Activated naive CD4-positive, alpha-beta T cell treated with anti-CD3 and anti-CD28 coated beads for 36 hours (primary cell): Measurements from ENCODE around the gene NFKB1. TPM values are rescaled to one million over a fixed set of nuclear protein-coding genes. Genes with fewer than 3 reads are reported as not detected.
A peak's percentile ranks its signal among the peaks of the same experiment; 100 is the strongest.

Experiments
- CTCF ChIA-PET: fragments of 350-600 bp; sonication (Branson Sonifier 250); formaldehyde crosslinking; loops from one replicate; lab custom pipeline; 2021; ENCODE audit warnings: antibody characterized with exemption; lab: Charles Lee
- DNase-seq: peaks from one replicate; pipeline ENCODE4 v3.0.0-alpha.2; 2020
- H3K27ac Mint-ChIP-seq: one replicate; pipeline ENCODE4 v1.8.0; 2021; ENCODE audit warnings: mild to moderate bottlenecking, mixed read lengths
- H3K27me3 Mint-ChIP-seq: one replicate; pipeline ENCODE4 v1.8.0; 2021; ENCODE audit warnings: low read depth, mixed read lengths
- H3K36me3 Mint-ChIP-seq: one replicate; pipeline ENCODE4 v1.8.0; 2021; ENCODE audit warnings: low read depth, mixed read lengths
- H3K4me1 Mint-ChIP-seq: one replicate; pipeline ENCODE4 v1.8.0; 2021; ENCODE audit warnings: low read depth, mixed read lengths
- H3K4me3 Mint-ChIP-seq: one replicate; pipeline ENCODE4 v1.8.0; 2021; ENCODE audit warnings: mild to moderate bottlenecking, moderate library complexity, mixed read lengths
- H3K9me3 Mint-ChIP-seq: one replicate; pipeline ENCODE4 v1.8.0; 2021; ENCODE audit warnings: mixed read lengths
- intact Hi-C: fragments of 100-400 bp; cut with micrococcal nuclease; formaldehyde crosslinking; loops from one replicate; pipeline ENCODE4 v1.15.1; 2023
- total RNA-seq, 2 experiments: library from RNA; stranded (reverse); gene quantifications; one replicate each; pipeline ENCODE4 v1.2.3, GENCODE V29; 2021

Gene NFKB1
- total RNA-seq, 2 experiments from 2014 or later: 121 to 134 TPM

- CTCF ChIA-PET: no interaction called here
- Mint-ChIP-seq H3K27me3 (no peaks in the 10 kb centered on the region), H3K27ac (no peak overlapping the region), H3K4me3 (no peak overlapping the region), H3K9me3 (no peaks in the 10 kb centered on the region), H3K4me1 (peaks cover 51% of the 10 kb centered on the region), H3K36me3 (peaks cover 74% of the 10 kb centered on the region)
- intact Hi-C loops: no loop called here
- DNase-seq: no peak
Observed at GRCh38 chr4:102601586-102602227, 100.5 kb downstream of the NFKB1 start.

GRCh38 chr4:102604222-102604940 lies 103.2 kb downstream of the NFKB1 start:
- no peak for DNase-seq
- Mint-ChIP-seq H3K4me3 (no peak overlapping the region), H3K4me1 (peaks cover 49% of the 10 kb centered on the region), H3K9me3 (no peaks in the 10 kb centered on the region), H3K27me3 (no peaks in the 10 kb centered on the region), H3K27ac (peak overlapping the region; percentile 41), H3K36me3 (peaks cover 75% of the 10 kb centered on the region)
- intact Hi-C loops: no loop called here
- CTCF ChIA-PET: interaction anchor here (1.0 kb wide), 1 partner anchor 68 kb away, joined by 3 read pairs; no protein-coding TSS in a partner anchor

- CTCF ChIA-PET: interaction anchor here (0.7 to 1.8 kb wide), 4 partner anchors 15 to 493 kb away, joined by 3 to 6 read pairs (median 4); partner anchors contain the start of gene BDH2
- Mint-ChIP-seq H3K27me3 (no peaks in the 10 kb centered on the region), H3K4me3 (no peak overlapping the region), H3K27ac (no peak overlapping the region), H3K9me3 (no peaks in the 10 kb centered on the region), H3K36me3 (peaks cover 71% of the 10 kb centered on the region), H3K4me1 (peaks cover 48% of the 10 kb centered on the region)
- intact Hi-C loops: no loop called here
- DNase-seq: no peak
Observed at GRCh38 chr4:102606261-102606660, 105.1 kb downstream of the NFKB1 start.

GRCh38 chr4:102606846-102607450 lies 105.8 kb downstream of the NFKB1 start:
- Mint-ChIP-seq H3K27me3 (no peaks in the 10 kb centered on the region), H3K4me3 (no peak overlapping the region), H3K9me3 (no peaks in the 10 kb centered on the region), H3K36me3 (peaks cover 70% of the 10 kb centered on the region), H3K27ac (peak overlapping the region; percentile 79), H3K4me1 (peaks cover 54% of the 10 kb centered on the region)
- no peak for DNase-seq
- intact Hi-C loops: no loop called here
- CTCF ChIA-PET: interaction anchor here (1.1 to 1.8 kb wide), 3 partner anchors 16 to 493 kb away, joined by 3 to 6 read pairs (median 3); partner anchors contain the start of gene BDH2

GRCh38 chr4:102608190-102608589 lies 107.0 kb downstream of the NFKB1 start:
- intact Hi-C loops: loop anchor here (1.0 kb wide), 2 partner anchors 9 to 107 kb away; partner anchors contain the start of gene NFKB1
- H3K4me1 Mint-ChIP-seq: peaks cover 65% of the 10 kb centered on the region
- CTCF ChIA-PET: interaction anchor here (1.0 kb wide), 1 partner anchor 77 kb away, joined by 4 read pairs; no protein-coding TSS in a partner anchor
- DNase-seq: no peak
- H3K27me3 Mint-ChIP-seq: no peaks in the 10 kb centered on the region
- no peaks in the 10 kb centered on the region for H3K9me3 Mint-ChIP-seq
- peaks cover 71% of the 10 kb centered on the region for H3K36me3 Mint-ChIP-seq
- H3K4me3 Mint-ChIP-seq: no peak overlapping the region
- H3K27ac Mint-ChIP-seq: peak overlapping the region; percentile 79

GRCh38 chr4:102610007-102610406 lies 108.8 kb downstream of the NFKB1 start:
- peaks cover 74% of the 10 kb centered on the region for H3K4me1 Mint-ChIP-seq
- no peaks in the 10 kb centered on the region for H3K9me3 Mint-ChIP-seq
- H3K27me3 Mint-ChIP-seq: no peaks in the 10 kb centered on the region
- peak overlapping the region; percentile 59 for H3K27ac Mint-ChIP-seq
- no peak overlapping the region for H3K4me3 Mint-ChIP-seq
- CTCF ChIA-PET: interaction anchor here (0.7 kb wide), 1 partner anchor 227 kb away, joined by 3 read pairs; no protein-coding TSS in a partner anchor
- intact Hi-C loops: no loop called here
- peaks cover 76% of the 10 kb centered on the region for H3K36me3 Mint-ChIP-seq
- no peak for DNase-seq

GRCh38 chr4:102610476-102610875 lies 109.3 kb downstream of the NFKB1 start:
- no peaks in the 10 kb centered on the region for H3K27me3 Mint-ChIP-seq
- no peak overlapping the region for H3K4me3 Mint-ChIP-seq

GRCh38 chr4:102612210-102612609 lies 111.1 kb downstream of the NFKB1 start:
- intact Hi-C loops: loop anchor here (1.0 to 2.0 kb wide), 6 partner anchors 13 to 110 kb away; no protein-coding TSS in a partner anchor
- Mint-ChIP-seq H3K27ac (peak overlapping the region; percentile 89), H3K9me3 (no peaks in the 10 kb centered on the region), H3K4me1 (peaks cover 84% of the 10 kb centered on the region), H3K36me3 (peaks cover 77% of the 10 kb centered on the region), H3K4me3 (no peak overlapping the region), H3K27me3 (no peaks in the 10 kb centered on the region)
- CTCF ChIA-PET: interaction anchor here (0.5 to 2.6 kb wide), 10 partner anchors 13 to 181 kb away, joined by 3 to 9 read pairs (median 3); no protein-coding TSS in a partner anchor
- no peak for DNase-seq

More at GRCh38 chr4:102610476-102610875, 109.3 kb downstream of the NFKB1 start:
- Mint-ChIP-seq H3K36me3 (peaks cover 75% of the 10 kb centered on the region), H3K27ac (peak overlapping the region; percentile 43), H3K4me1 (peaks cover 78% of the 10 kb centered on the region), H3K9me3 (no peaks in the 10 kb centered on the region)
- intact Hi-C loops: no loop called here
- CTCF ChIA-PET: interaction anchor here (0.7 to 1.2 kb wide), 5 partner anchors 17 to 227 kb away, joined by 3 to 4 read pairs (median 3); no protein-coding TSS in a partner anchor
- no peak for DNase-seq

- intact Hi-C loops: loop anchor here (1.0 to 2.0 kb wide), 10 partner anchors 14 to 268 kb away; partner anchors contain the start of gene SLC39A8
- Mint-ChIP-seq H3K27me3 (no peaks in the 10 kb centered on the region), H3K9me3 (no peaks in the 10 kb centered on the region), H3K36me3 (peaks cover 73% of the 10 kb centered on the region), H3K4me3 (peak overlapping the region; percentile 48), H3K27ac (peak overlapping the region; percentile 89), H3K4me1 (peaks cover 78% of the 10 kb centered on the region)
- CTCF ChIA-PET: interaction anchor here (0.5 to 2.6 kb wide), 9 partner anchors 12 to 164 kb away, joined by 3 to 9 read pairs (median 3); no protein-coding TSS in a partner anchor
- peak; percentile 75 for DNase-seq
Observed at GRCh38 chr4:102612824-102613366, 111.7 kb downstream of the NFKB1 start.

- Mint-ChIP-seq H3K27me3 (no peaks in the 10 kb centered on the region), H3K4me3 (peak overlapping the region; percentile 19), H3K27ac (peak overlapping the region; percentile 89), H3K4me1 (peaks cover 79% of the 10 kb centered on the region), H3K36me3 (peaks cover 60% of the 10 kb centered on the region), H3K9me3 (peaks cover 2% of the 10 kb centered on the region)
- CTCF ChIA-PET: interaction anchor here (2.6 kb wide), 1 partner anchor 10 kb away, joined by 9 read pairs; no protein-coding TSS in a partner anchor
- intact Hi-C loops: no loop called here
- DNase-seq: peak; percentile 53
Observed at GRCh38 chr4:102614801-102615200, 113.6 kb downstream of the NFKB1 start.

GRCh38 chr4:102616636-102617035 lies 115.5 kb downstream of the NFKB1 start:
- Mint-ChIP-seq H3K9me3 (peaks cover 2% of the 10 kb centered on the region), H3K4me3 (no peak overlapping the region), H3K36me3 (peaks cover 51% of the 10 kb centered on the region), H3K27ac (no peak overlapping the region), H3K4me1 (peaks cover 76% of the 10 kb centered on the region), H3K27me3 (no peaks in the 10 kb centered on the region)
- DNase-seq: peak; percentile 48
- CTCF ChIA-PET: interaction anchor here (0.6 to 1.5 kb wide), 3 partner anchors 9 to 391 kb away, joined by 3 to 10 read pairs (median 5); no protein-coding TSS in a partner anchor
- intact Hi-C loops: no loop called here
